LNCaP clone FGC (cell line): Measurements from ENCODE around the gene SMOC1.

ENCODE experiments used
- DNase-seq: peaks from one replicate; pipeline ENCODE4 v3.0.0-alpha.2; 2011; ENCODE audit warnings: low read depth
- H3K4me3 ChIP-seq: 2 replicates; pipeline ENCODE4 v1.5.1; 2011; ENCODE audit warnings: mild to moderate bottlenecking, low read depth, low read length, control low read depth
- TF ChIP-seq, protein P1 (sequence below): IDR thresholded peaks from 2 replicates; pipeline ENCODE4 v1.5.1; 2012; ENCODE audit warnings: mild to moderate bottlenecking; ENCODE audit not compliant: control insufficient read depth, insufficient read depth; ENCODE audit errors: extremely low read depth

SMOC1 gene

GRCh38 chr14:69945912-69946311 is 66.7 kb downstream of the SMOC1 start:
- H3K4me3 ChIP-seq, result no peak overlapping the region
- DNase-seq, result no peak

GRCh38 chr14:69948351-69948750 is 69.1 kb downstream of the SMOC1 start:
- no peak for DNase-seq
- H3K4me3 ChIP-seq, result no peak overlapping the region
- TF ChIP-seq, protein P1, sequence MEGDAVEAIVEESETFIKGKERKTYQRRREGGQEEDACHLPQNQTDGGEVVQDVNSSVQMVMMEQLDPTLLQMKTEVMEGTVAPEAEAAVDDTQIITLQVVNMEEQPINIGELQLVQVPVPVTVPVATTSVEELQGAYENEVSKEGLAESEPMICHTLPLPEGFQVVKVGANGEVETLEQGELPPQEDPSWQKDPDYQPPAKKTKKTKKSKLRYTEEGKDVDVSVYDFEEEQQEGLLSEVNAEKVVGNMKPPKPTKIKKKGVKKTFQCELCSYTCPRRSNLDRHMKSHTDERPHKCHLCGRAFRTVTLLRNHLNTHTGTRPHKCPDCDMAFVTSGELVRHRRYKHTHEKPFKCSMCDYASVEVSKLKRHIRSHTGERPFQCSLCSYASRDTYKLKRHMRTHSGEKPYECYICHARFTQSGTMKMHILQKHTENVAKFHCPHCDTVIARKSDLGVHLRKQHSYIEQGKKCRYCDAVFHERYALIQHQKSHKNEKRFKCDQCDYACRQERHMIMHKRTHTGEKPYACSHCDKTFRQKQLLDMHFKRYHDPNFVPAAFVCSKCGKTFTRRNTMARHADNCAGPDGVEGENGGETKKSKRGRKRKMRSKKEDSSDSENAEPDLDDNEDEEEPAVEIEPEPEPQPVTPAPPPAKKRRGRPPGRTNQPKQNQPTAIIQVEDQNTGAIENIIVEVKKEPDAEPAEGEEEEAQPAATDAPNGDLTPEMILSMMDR, result no peak

More at GRCh38 chr14:69945912-69946311, 66.7 kb downstream of the SMOC1 start:
- TF ChIP-seq, protein P1, result no peak

- no peak for DNase-seq
- no peak overlapping the region for H3K4me3 ChIP-seq
- TF ChIP-seq, protein P1, result no peak
Observed at GRCh38 chr14:69951263-69951662, 72.0 kb downstream of the SMOC1 start.

DNA sequence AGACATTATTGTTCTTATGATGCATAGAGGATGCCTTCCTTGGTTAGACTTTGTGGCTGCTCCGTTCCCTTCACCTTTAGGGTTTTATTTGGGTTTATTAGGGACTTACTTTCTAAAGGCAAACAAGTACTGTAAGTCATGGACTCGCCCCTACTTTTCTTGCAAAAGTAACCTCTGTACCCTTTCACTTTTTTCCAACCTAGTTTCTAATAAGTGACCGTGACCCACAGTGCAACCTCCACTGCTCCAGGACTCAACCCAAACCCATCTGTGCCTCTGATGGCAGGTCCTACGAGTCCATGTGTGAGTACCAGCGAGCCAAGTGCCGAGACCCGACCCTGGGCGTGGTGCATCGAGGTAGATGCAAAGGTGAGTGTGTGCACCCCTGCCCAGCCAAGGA is 72.7 kb downstream of the SMOC1 start:
- TF ChIP-seq, protein P1, result no peak
- DNase-seq, result no peak
- H3K4me3 ChIP-seq, result no peak overlapping the region

DNA sequence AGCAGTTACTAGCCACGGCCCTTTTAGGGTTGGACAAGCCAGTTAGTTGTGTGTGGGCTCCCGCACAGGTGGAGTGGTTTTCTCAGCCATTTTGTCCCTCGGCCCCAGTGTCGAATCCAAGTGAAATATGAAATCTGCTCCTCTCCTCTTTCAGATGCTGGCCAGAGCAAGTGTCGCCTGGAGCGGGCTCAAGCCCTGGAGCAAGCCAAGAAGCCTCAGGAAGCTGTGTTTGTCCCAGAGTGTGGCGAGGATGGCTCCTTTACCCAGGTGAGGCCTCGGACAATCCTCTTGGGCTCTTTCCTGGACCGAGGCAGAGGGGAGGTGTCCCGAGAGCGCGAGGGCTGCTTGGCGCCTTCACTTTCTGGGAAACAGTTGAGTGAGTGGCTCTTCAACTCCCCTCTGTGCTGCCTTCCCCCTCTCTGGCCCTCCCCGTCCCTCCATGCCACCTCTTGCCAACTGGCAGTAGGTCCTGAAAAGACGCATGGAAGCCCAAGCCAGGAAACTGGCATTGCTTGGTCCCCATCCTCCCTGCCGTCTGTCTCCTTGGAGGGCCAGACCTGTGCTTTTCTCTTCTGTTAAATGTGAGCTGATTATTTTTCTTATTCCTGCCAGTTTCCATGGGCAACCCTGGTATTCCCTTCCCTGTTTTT is 74.2 kb downstream of the SMOC1 start:
- DNase-seq, result no peak
- H3K4me3 ChIP-seq, result no peak overlapping the region
- TF ChIP-seq, protein P1, result no peak

DNA sequence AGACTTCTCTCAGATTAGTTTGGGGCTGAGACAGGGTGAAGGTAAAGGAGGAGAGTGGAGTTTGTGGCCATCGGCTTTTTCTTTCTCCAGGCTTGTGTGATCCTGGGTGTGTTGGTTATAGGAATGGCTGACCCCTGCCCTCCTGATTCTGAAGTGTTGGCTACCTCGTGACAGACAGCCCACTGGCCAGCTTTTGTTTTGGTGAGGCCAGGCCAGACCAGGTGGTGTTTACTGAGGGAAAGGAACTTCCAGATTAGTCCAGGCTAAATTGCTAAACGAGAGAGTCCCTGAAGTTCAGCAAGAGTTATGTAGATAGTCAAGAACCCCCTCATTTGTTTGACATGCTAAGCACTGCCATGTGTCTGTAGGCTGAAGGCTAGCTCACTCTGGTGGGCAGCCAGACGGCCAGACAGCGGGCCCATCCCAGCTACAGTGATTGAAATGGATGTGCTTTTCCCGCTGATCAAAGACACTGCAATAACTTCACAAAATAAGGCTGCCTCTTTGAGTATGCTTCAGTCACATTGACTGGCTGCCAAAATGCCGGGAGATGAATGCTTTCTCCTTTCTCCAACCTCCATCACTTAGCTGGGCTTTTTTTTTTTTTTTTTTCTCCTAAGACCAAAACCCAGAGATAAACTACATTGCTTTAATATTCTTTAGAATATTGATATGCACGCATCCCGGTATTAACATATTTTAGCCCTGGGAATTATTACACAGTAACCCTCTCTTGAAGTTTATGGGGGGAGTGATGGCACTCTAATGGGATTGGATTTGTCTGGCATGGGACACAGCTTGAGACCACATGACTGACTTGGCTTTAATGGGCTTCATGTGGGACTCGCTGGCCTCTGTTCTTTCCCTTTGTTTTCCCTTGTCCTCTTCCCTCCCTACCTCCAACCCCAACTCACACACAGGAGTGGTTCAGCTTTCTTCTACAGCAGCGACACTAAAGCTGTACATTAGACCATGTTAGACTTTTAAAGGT is 76.9 kb downstream of the SMOC1 start:
- no peak overlapping the region for H3K4me3 ChIP-seq
- no peak for DNase-seq
- TF ChIP-seq, protein P1, result no peak
